Breast epithelium (tissue), 3 donors: Measurements from ENCODE around the gene HERC6.

Experiments used
- POLR2A ChIP-seq: fragments of 450-650 bp; IDR thresholded peaks from one replicate; pipeline ENCODE4 v1.6.1; 2016; ENCODE audit warnings: antibody characterized with exemption, mild to moderate bottlenecking, moderate library complexity
- POLR2AphosphoS5 ChIP-seq, 3 donors: sonication (generic); formaldehyde crosslinking; IDR thresholded peaks; one replicate each; pipeline ENCODE4 v1.6.1; 2017; ENCODE audit warnings: antibody characterized with exemption in 3 of 3
- TF ChIP-seq, protein P1 (sequence below), 3 donors: fragments of 450-650 bp; IDR thresholded peaks; one replicate each; pipeline ENCODE4 v1.5.1; 2016 to 2017; ENCODE audit warnings: antibody characterized with exemption in 3 of 3, mild to moderate bottlenecking in 3 of 3, moderate library complexity in 3 of 3

- no peak for TF ChIP-seq POLR2A
- TF ChIP-seq, protein P1, sequence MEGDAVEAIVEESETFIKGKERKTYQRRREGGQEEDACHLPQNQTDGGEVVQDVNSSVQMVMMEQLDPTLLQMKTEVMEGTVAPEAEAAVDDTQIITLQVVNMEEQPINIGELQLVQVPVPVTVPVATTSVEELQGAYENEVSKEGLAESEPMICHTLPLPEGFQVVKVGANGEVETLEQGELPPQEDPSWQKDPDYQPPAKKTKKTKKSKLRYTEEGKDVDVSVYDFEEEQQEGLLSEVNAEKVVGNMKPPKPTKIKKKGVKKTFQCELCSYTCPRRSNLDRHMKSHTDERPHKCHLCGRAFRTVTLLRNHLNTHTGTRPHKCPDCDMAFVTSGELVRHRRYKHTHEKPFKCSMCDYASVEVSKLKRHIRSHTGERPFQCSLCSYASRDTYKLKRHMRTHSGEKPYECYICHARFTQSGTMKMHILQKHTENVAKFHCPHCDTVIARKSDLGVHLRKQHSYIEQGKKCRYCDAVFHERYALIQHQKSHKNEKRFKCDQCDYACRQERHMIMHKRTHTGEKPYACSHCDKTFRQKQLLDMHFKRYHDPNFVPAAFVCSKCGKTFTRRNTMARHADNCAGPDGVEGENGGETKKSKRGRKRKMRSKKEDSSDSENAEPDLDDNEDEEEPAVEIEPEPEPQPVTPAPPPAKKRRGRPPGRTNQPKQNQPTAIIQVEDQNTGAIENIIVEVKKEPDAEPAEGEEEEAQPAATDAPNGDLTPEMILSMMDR (IDR thresholded peaks at IDR 0.05): no peak
- no peak for TF ChIP-seq POLR2AphosphoS5 (IDR thresholded peaks at IDR 0.05)
Observed at GRCh38 chr4:88467392-88467791, 88.7 kb downstream of the HERC6 start.
